Cardiac muscle cell (in vitro differentiated cells and primary cell): ENCODE data around the gene CDH4. TPM values are rescaled to one million over a fixed set of nuclear protein-coding genes. Genes with fewer than 3 reads are reported as not detected.

Experiments
- DNase-seq, 2 donors: peaks; one replicate each; pipeline versions ENCODE4 v3.0.0 to v3.0.0-alpha.2; 2010 to 2017; ENCODE audit warnings: low read depth in 1 of 2, low spot score in 1 of 2
- H3K27ac ChIP-seq: fragments of 200-600 bp; sonication (generic); 2 replicates; pipeline ENCODE4 v1.5.1; 2016
- H3K27me3 ChIP-seq: fragments of 200-600 bp; sonication (generic); 2 replicates; pipeline ENCODE4 v1.6.0; 2016; ENCODE audit warnings: control low read depth
- H3K36me3 ChIP-seq: fragments of 200-600 bp; sonication (generic); 2 replicates; pipeline ENCODE4 v1.5.1; 2016; ENCODE audit warnings: control low read depth
- H3K4me1 ChIP-seq: fragments of 200-600 bp; sonication (generic); 2 replicates; pipeline ENCODE4 v1.8.1; 2017; ENCODE audit warnings: low read depth, mild to moderate bottlenecking, mixed run types
- H3K4me3 ChIP-seq: fragments of 200-600 bp; sonication (generic); 2 replicates; pipeline ENCODE4 v1.5.1; 2016; ENCODE audit warnings: mild to moderate bottlenecking
- H3K9me3 ChIP-seq: fragments of 200-600 bp; sonication (generic); 2 replicates; pipeline ENCODE4 v1.5.1; 2017; ENCODE audit warnings: low read depth, mild to moderate bottlenecking, control low read depth
- polyA plus RNA-seq: library from polyadenylated mRNA; unstranded; fragments of >200 nt; fragmentation: Nextera tagmentation; extraction: Ambion mirVana; gene quantifications from 2 replicates; pipeline ENCODE4 v1.2.1, GENCODE V29; 2016
- total RNA-seq: library from RNA; depleted of rRNA; stranded (reverse); fragments of >200 nt; gene quantifications from 2 replicates; pipeline ENCODE4 v1.2.3, GENCODE V29; 2016
- TF ChIP-seq, protein P1 (sequence below): IDR thresholded peaks from 2 replicates; pipeline ENCODE4 v1.5.1; 2012; ENCODE audit warnings: low read depth, mild to moderate bottlenecking, low read length

CDH4 gene
- total and polyA plus RNA-seq, 2 experiments from 2014 or later: 0.43 to 0.80 TPM

DNA sequence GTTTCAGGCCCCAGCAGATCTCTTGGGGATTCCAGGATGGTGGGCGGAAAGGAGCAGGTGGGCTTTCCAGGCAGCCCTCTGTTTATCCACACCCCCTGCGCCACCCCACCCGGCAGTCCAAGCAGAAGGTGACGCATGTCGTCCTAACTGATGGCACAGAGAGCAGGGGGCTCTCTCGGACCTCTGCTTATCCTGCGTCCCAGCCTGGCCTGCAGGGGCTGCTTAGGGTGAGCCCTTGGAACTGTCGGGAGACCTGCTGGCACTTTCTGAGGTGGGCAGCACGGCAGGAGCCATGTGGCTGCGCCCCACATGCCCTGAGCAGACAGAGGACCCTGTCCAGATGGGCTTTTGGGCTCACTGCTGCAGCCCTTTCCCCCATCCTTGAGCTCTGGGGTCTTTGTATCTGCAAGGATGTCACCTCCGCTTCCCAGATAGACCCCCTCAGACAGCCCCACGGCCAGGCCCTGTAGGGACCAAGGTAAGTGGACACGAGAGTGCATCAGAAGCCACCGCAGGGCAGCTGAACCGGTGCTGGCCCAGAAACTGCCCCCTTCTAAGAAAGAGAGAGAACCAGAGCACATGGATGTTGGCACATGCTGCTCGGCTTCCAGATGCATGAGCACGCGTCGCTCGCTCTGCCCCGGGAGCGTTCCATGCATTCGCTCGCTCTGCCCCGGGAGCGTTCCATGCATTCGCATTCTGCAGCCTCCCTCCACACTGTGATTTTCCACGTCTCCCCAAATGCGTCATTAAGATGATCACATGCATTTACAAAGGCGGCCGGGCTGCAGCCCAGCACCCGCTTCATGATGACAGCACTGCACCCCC, 566.9 kb downstream of the CDH4 start:
- Histone ChIP-seq H3K4me3 (no peak overlapping the region), H3K36me3 (no peaks in the 10 kb centered on the region), H3K27ac (no peak overlapping the region), H3K27me3 (no peaks in the 10 kb centered on the region), H3K9me3 (no peaks in the 10 kb centered on the region), H3K4me1 (no peaks in the 10 kb centered on the region)
- TF ChIP-seq, protein P1, sequence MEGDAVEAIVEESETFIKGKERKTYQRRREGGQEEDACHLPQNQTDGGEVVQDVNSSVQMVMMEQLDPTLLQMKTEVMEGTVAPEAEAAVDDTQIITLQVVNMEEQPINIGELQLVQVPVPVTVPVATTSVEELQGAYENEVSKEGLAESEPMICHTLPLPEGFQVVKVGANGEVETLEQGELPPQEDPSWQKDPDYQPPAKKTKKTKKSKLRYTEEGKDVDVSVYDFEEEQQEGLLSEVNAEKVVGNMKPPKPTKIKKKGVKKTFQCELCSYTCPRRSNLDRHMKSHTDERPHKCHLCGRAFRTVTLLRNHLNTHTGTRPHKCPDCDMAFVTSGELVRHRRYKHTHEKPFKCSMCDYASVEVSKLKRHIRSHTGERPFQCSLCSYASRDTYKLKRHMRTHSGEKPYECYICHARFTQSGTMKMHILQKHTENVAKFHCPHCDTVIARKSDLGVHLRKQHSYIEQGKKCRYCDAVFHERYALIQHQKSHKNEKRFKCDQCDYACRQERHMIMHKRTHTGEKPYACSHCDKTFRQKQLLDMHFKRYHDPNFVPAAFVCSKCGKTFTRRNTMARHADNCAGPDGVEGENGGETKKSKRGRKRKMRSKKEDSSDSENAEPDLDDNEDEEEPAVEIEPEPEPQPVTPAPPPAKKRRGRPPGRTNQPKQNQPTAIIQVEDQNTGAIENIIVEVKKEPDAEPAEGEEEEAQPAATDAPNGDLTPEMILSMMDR: no peak
- DNase-seq: no peak

- no peak overlapping the region for H3K27ac ChIP-seq
- TF ChIP-seq, protein P1: no peak
- H3K4me1 ChIP-seq: no peaks in the 10 kb centered on the region
- H3K4me3 ChIP-seq: no peak overlapping the region
- no peaks in the 10 kb centered on the region for H3K9me3 ChIP-seq
- H3K27me3 ChIP-seq: no peaks in the 10 kb centered on the region
- no peak for DNase-seq
- no peaks in the 10 kb centered on the region for H3K36me3 ChIP-seq
Measured at GRCh38 chr20:61819574-61819846, 567.4 kb downstream of the CDH4 start.

GRCh38 chr20:61819921-61820825, 568.1 kb downstream of the CDH4 start:
- Histone ChIP-seq H3K4me1 (no peaks in the 10 kb centered on the region), H3K27me3 (no peaks in the 10 kb centered on the region), H3K27ac (no peak overlapping the region), H3K4me3 (no peak overlapping the region), H3K36me3 (no peaks in the 10 kb centered on the region), H3K9me3 (no peaks in the 10 kb centered on the region)
- no peak for DNase-seq
- TF ChIP-seq, protein P1: no peak

DNA sequence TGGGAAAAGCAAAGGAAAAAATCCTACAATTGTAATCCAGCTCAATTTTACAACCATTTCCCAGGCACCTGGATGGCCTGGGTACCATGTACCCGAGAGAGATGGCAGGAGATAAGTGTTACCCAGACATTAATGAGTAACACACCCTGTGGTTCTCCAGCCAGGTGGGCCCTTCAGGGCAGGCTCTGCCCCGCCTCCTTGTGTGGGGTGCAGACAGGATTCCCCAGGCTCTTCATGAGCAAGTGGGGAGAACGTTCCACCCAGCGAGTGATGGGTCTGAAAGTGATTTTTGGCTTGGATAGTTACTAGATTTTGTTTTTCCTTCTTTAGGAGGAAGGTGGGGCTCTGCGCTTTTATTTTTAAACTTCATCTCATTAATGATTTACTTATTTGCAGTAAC, 569.7 kb downstream of the CDH4 start:
- DNase-seq: no peak
- TF ChIP-seq, protein P1: no peak
- no peaks in the 10 kb centered on the region for H3K36me3 ChIP-seq

DNA sequence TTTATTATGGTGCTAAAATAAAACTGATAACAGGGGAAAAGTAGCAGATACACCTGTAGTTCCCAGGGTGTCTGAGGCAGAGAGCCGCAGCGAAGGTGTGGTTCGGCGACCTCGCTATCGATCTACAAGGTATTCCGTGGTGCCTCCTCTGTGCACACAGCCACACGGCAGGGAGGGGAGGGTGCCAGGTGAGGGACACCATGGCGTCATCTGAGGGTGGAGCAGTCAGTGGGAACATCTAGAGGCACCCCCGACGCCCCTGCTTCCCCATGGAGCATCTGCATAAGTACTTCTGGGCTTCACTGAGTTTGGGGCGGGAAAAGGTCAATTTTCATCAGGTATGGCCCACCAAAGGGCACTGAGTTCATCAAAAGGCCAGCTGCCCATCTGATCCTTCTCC, 570.3 kb downstream of the CDH4 start:
- no peaks in the 10 kb centered on the region for H3K27me3 ChIP-seq
- no peak overlapping the region for H3K4me3 ChIP-seq

More for the DNA sequence above, 569.7 kb downstream of the CDH4 start:
- Histone ChIP-seq H3K4me1 (no peaks in the 10 kb centered on the region), H3K4me3 (no peak overlapping the region), H3K9me3 (no peaks in the 10 kb centered on the region), H3K27ac (no peak overlapping the region), H3K27me3 (no peaks in the 10 kb centered on the region)

More for the DNA sequence above, 570.3 kb downstream of the CDH4 start:
- H3K27ac ChIP-seq: no peak overlapping the region
- no peaks in the 10 kb centered on the region for H3K36me3 ChIP-seq
- H3K9me3 ChIP-seq: no peaks in the 10 kb centered on the region
- TF ChIP-seq, protein P1: no peak
- no peaks in the 10 kb centered on the region for H3K4me1 ChIP-seq
- DNase-seq: no peak
